K562 (cell line): ENCODE measurements around the gene LAMTOR4. TPM values are rescaled to one million over a fixed set of nuclear protein-coding genes. Genes with fewer than 3 reads are reported as not detected.

ENCODE experiments used
- CBFA2T3 ChIP-seq: fragments of 450-650 bp; IDR thresholded peaks from 2 replicates; pipeline ENCODE4 v1.6.1; 2017
- CGGBP1 ChIP-seq: fragments of 250-450 bp; sonication (Bioruptor Pico); IDR thresholded peaks from 2 replicates; pipeline ENCODE4 v1.9.0; 2021; ENCODE audit warnings: mild to moderate bottlenecking
- DLX4 ChIP-seq: fragments of 250-450 bp; sonication (Bioruptor Pico); IDR thresholded peaks from 2 replicates; pipeline ENCODE4 v1.6.1; 2021; ENCODE audit warnings: mild to moderate bottlenecking
- E2F6 ChIP-seq, 2 experiments: IDR thresholded peaks; 2 replicates each; pipeline ENCODE4 v1.6.1; 2011; ENCODE audit warnings: borderline replicate concordance in 1 of 2, control low read depth in 1 of 2, low read depth in 1 of 2, low read length in 1 of 2, mild to moderate bottlenecking in 1 of 2, mixed read lengths in 1 of 2, moderate library complexity in 1 of 2; ENCODE audit not compliant: insufficient read depth in 1 of 2, insufficient read length in 1 of 2, poor library complexity in 1 of 2, severe bottlenecking in 1 of 2; ENCODE audit errors: extremely low read depth in 1 of 2
- ELK1 ChIP-seq: sonication (generic); formaldehyde crosslinking; IDR thresholded peaks from 2 replicates; pipeline ENCODE4 v1.8.1; 2022; ENCODE audit warnings: missing genetic modification reagents
- GATA2 ChIP-seq: sonication (generic); formaldehyde crosslinking; IDR thresholded peaks from 2 replicates; pipeline ENCODE4 v1.4.0; 2020; ENCODE audit warnings: mild to moderate bottlenecking, missing genetic modification reagents
- MBD2 ChIP-seq: sonication (generic); IDR thresholded peaks from 2 replicates; pipeline ENCODE4 v1.6.1; 2016; ENCODE audit warnings: low read depth, borderline replicate concordance
- NR1H2 ChIP-seq: sonication (generic); formaldehyde crosslinking; IDR thresholded peaks from 2 replicates; pipeline ENCODE4 v1.4.0; 2020; ENCODE audit warnings: mild to moderate bottlenecking, missing genetic modification reagents
- PHF21A ChIP-seq: fragments of 450-650 bp; IDR thresholded peaks from 2 replicates; pipeline ENCODE4 v1.6.1; 2017; ENCODE audit warnings: low read depth, borderline replicate concordance
- PRDM10 ChIP-seq: fragments of 450-650 bp; IDR thresholded peaks from 2 replicates; pipeline ENCODE4 v1.6.1; 2018; ENCODE audit not compliant: partially characterized antibody
- RNF219 ChIP-seq: fragments of 250-450 bp; sonication (Bioruptor Pico); IDR thresholded peaks from 2 replicates; pipeline ENCODE4 v1.5.0; 2022; ENCODE audit warnings: mild to moderate bottlenecking
- SETDB1 ChIP-seq: IDR thresholded peaks from one replicate; pipeline ENCODE4 v1.6.1; 2012; ENCODE audit warnings: low read length, control low read depth, inconsistent platforms
- VEZF1 ChIP-seq: fragments of 200-800 bp; sonication (Bioruptor generic); IDR thresholded peaks from 2 replicates; pipeline ENCODE4 v1.6.1; 2017; ENCODE audit warnings: missing genetic modification characterization, missing compliant biosample characterization
- ZNF324 ChIP-seq: fragments of 250-450 bp; sonication (Bioruptor Pico); IDR thresholded peaks from 2 replicates; pipeline ENCODE4 v1.4.0; 2020; ENCODE audit warnings: mild to moderate bottlenecking
- polyA plus RNA-seq, 8 experiments: library from polyadenylated mRNA; depleted of rRNA in 4 of 8; stranded (reverse) in 5 of 8; unstranded in 3 of 8; fragments of >200 nt; fragmentation: Nextera tagmentation in 2 of 8; fragmentation: Illumina TruSeq in 1 of 8; extraction: Ambion mirVana in 2 of 8; extraction: Trizol in 1 of 8; gene quantifications; 2 replicates each; pipeline versions ENCODE4 v1.2.1 to v1.2.3, GENCODE V29; 2011 to 2014; ENCODE audit warnings: inconsistent platforms in 1 of 8, missing spikeins in 1 of 8
- total RNA-seq, 7 experiments: library from RNA; depleted of rRNA in 6 of 7; stranded (reverse); fragments of >200 nt in 6 of 7; fragmentation: Illumina TruSeq in 2 of 7; extraction: Trizol in 2 of 7; gene quantifications; 2 replicates each; pipeline versions ENCODE4 v1.2.1 to v1.2.3, GENCODE V29; 2011 to 2021; ENCODE audit warnings: low replicate concordance in 1 of 7

LAMTOR4 gene
- total and polyA plus RNA-seq, 9 of the 15 experiments (the other 6 are each of a cell fraction or from before 2014, with no cell fraction given) = 79.6 to 314 (median 195) TPM

GRCh38 chr7:100177045-100178001 is 28.6 kb downstream of the LAMTOR4 start, which contains the start of the genes GPC2 and STAG3 (continued):
- TF ChIP-seq CGGBP1 (no peak), PHF21A (no peak), E2F6 (IDR thresholded peaks at IDR 0.05; ENCODE audit: borderline replicate concordance in 1 of 2, extremely low read depth in 1 of 2, insufficient read depth in 1 of 2, insufficient read length in 1 of 2, low read depth in 1 of 2, low read length in 1 of 2, poor library complexity in 1 of 2, severe bottlenecking in 1 of 2) (peak; percentile 97 to 98), PRDM10 (no peak), ELK1 (no peak), RNF219 (no peak), DLX4 (CRISPR knock-in tag) (no peak), NR1H2 (CRISPR knock-in tag) (no peak), VEZF1 (CRISPR knock-in tag) (peak; percentile 68), GATA2 (CRISPR knock-in tag) (no peak), CBFA2T3 (no peak), MBD2 (no peak; the same call in 1 of the 2 replicates), SETDB1 (no peak), ZNF324 (CRISPR knock-in tag) (no peak)
